ENCODE measurements around the gene MSI2. TPM values are rescaled to one million over a fixed set of nuclear protein-coding genes. Genes with fewer than 3 reads are reported as not detected.
A peak's percentile ranks its signal among the peaks of the same experiment; 100 is the strongest.

Gene MSI2
- total and polyA plus RNA-seq, 7 experiments from 2014 or later, result 3.3 to 169 (median 125) TPM

DNA sequence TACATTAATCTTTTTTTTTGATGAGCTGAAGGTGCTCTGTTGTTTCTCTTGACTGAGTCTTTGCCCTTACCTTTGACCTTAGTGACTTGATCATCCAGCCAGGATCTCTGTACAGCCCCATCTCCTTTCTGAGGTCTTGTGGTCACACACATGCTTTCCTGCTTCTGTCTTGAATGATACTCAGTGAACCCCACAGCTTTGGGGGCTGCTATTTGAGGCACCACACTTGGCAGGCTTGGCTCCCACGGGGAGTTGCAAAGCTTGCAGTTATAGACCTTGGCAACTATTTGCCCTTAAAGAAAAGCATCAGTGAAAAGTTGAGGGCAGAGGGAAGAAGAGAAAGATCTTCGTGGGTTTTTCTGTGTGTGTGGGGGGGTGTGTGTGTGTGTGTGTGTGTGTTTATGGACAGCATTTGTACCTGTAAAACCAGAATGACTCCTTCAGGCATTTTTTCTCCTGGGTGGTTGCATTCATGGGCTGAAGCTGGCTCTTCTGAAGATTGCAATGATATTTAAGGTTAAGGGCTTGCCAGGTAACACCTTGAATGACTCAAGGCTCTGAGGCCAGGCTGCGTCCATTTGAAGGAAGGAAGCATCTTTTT, 101.6 kb downstream of the MSI2 start:
- Mint-ChIP-seq H3K27ac (peak overlapping the region in 6 of 9 donors; percentile 21 to 78 (median 52)), H3K4me1 (peaks cover 38 to 70% (median 60%) of the 10 kb centered on the region in 7 donors), H3K4me3 (peak overlapping the region in 6 of 10 donors; percentile 13 to 77 (median 48)), H3K9me3 (no peaks in the 10 kb centered on the region), H3K27me3 (no peaks in the 10 kb centered on the region), H3K36me3 (peaks cover 0 to 25% (median 14%) of the 10 kb centered on the region in 5 donors)
- CTCF ChIA-PET, result interaction anchor here (1.1 kb wide), 1 partner anchor 115 kb away, joined by 3 read pairs; no protein-coding TSS in a partner anchor
- intact Hi-C loops (cut with micrococcal nuclease), result no loop called here
- no peak overlapping the region for H3K4me3 ChIP-seq (ENCODE audit: low read length)
- no peak for DNase-seq
- no peaks in the 10 kb centered on the region for H3K27me3 ChIP-seq (ENCODE audit: control insufficient read depth in 2 of 2, insufficient read depth in 2 of 2, low read length in 2 of 2)
- POLR2A ChIA-PET, result interaction anchor here (0.5 kb wide), 1 partner anchor 178 kb away, joined by 3 read pairs; no protein-coding TSS in a partner anchor
- H3K9me3 ChIP-seq (ENCODE audit: control insufficient read depth in 2 of 3, low read length in 3 of 3), result no peaks in the 10 kb centered on the region
- ATAC-seq, result no peak
- H3K36me3 ChIP-seq (ENCODE audit: control insufficient read depth in 2 of 3, insufficient read depth in 3 of 3, low read length in 3 of 3), result peaks cover 0 to 4% (median 0%) of the 10 kb centered on the region in 3 experiments
- H3K4me1 ChIP-seq (ENCODE audit: control insufficient read depth in 2 of 2, insufficient read depth in 2 of 2, low read length in 2 of 2), result peaks cover 25 to 30% of the 10 kb centered on the region in 2 donors
- H3K27ac ChIP-seq (ENCODE audit: low read depth, low read length), result no peak overlapping the region

GRCh38 chr17:57360266-57360665, 103.9 kb downstream of the MSI2 start:
- H3K27ac Mint-ChIP-seq, result no peak overlapping the region
- H3K4me1 ChIP-seq (ENCODE audit: control insufficient read depth in 2 of 2, insufficient read depth in 2 of 2, low read length in 2 of 2), result peaks cover 9 to 15% of the 10 kb centered on the region in 2 donors
- no peaks in the 10 kb centered on the region for H3K9me3 ChIP-seq (ENCODE audit: control insufficient read depth in 2 of 3, low read length in 3 of 3)
- POLR2A ChIA-PET, result no interaction called here
- peaks cover 0 to 26% (median 10%) of the 10 kb centered on the region in 5 donors for H3K36me3 Mint-ChIP-seq
- peaks cover 0 to 4% (median 0%) of the 10 kb centered on the region in 3 experiments for H3K36me3 ChIP-seq (ENCODE audit: control insufficient read depth in 2 of 3, insufficient read depth in 3 of 3, low read length in 3 of 3)
- no peaks in the 10 kb centered on the region for H3K9me3 Mint-ChIP-seq
- no peaks in the 10 kb centered on the region for H3K27me3 ChIP-seq (ENCODE audit: control insufficient read depth in 2 of 2, insufficient read depth in 2 of 2, low read length in 2 of 2)
- no peaks in the 10 kb centered on the region for H3K27me3 Mint-ChIP-seq
- ATAC-seq, result no peak
- intact Hi-C loops (cut with micrococcal nuclease), result no loop called here
- H3K4me3 ChIP-seq (ENCODE audit: low read length), result no peak overlapping the region
- H3K4me3 Mint-ChIP-seq, result no peak overlapping the region
- no peak overlapping the region for H3K27ac ChIP-seq (ENCODE audit: low read depth, low read length)
- CTCF ChIA-PET, result interaction anchor here (0.5 kb wide), 1 partner anchor 565 kb away, joined by 4 read pairs; no protein-coding TSS in a partner anchor
- no peak for DNase-seq
- H3K4me1 Mint-ChIP-seq, result peaks cover 27 to 63% (median 45%) of the 10 kb centered on the region in 7 donors

GRCh38 chr17:57362797-57363556, 106.7 kb downstream of the MSI2 start:
- ChIA-PET POLR2A (no interaction called here), CTCF (no interaction called here)
- Histone ChIP-seq H3K36me3 (ENCODE audit: control insufficient read depth in 2 of 3, insufficient read depth in 3 of 3, low read length in 3 of 3) (peaks cover 0 to 4% (median 0%) of the 10 kb centered on the region in 3 experiments), H3K9me3 (ENCODE audit: control insufficient read depth in 2 of 3, low read length in 3 of 3) (no peaks in the 10 kb centered on the region), H3K27ac (ENCODE audit: low read depth, low read length) (no peak overlapping the region), H3K27me3 (ENCODE audit: control insufficient read depth in 2 of 2, insufficient read depth in 2 of 2, low read length in 2 of 2) (no peaks in the 10 kb centered on the region), H3K4me1 (ENCODE audit: control insufficient read depth in 2 of 2, insufficient read depth in 2 of 2, low read length in 2 of 2) (no peaks in the 10 kb centered on the region), H3K4me3 (ENCODE audit: low read length) (no peak overlapping the region)
- H3K27ac Mint-ChIP-seq, result no peak overlapping the region
- intact Hi-C loops (cut with micrococcal nuclease), result no loop called here
- H3K36me3 Mint-ChIP-seq, result peaks cover 0 to 29% (median 10%) of the 10 kb centered on the region in 5 donors
- no peaks in the 10 kb centered on the region for H3K9me3 Mint-ChIP-seq
- peak overlapping the region in 1 of 10 donors; percentile 18 for H3K4me3 Mint-ChIP-seq
- no peaks in the 10 kb centered on the region for H3K27me3 Mint-ChIP-seq
- ATAC-seq, result no peak
- peaks cover 13 to 46% (median 30%) of the 10 kb centered on the region in 7 donors for H3K4me1 Mint-ChIP-seq
- no peak for DNase-seq

DNA sequence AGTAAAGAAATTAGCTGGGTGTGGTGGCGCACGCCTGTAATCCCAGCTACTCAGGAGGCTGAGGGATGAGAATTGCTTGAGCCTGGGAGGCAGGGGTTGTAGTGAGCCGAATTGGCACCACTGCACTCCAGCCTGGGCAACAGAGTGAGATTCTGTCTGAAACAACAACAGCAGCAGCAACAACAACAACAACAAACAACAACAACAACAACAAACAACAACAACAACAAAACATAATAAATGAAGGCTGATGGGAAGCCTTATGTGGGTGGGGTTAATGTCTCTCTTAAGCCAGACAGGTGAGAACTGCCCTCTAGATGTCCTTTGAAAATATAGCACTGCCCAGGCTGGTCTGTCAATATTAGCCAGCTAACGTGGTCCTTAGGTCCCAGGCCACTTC, 107.3 kb downstream of the MSI2 start:
- CTCF ChIA-PET, result no interaction called here
- Histone ChIP-seq H3K4me1 (ENCODE audit: control insufficient read depth in 2 of 2, insufficient read depth in 2 of 2, low read length in 2 of 2) (no peaks in the 10 kb centered on the region), H3K36me3 (ENCODE audit: control insufficient read depth in 2 of 3, insufficient read depth in 3 of 3, low read length in 3 of 3) (peaks cover 0 to 4% (median 0%) of the 10 kb centered on the region in 3 experiments), H3K27ac (ENCODE audit: low read depth, low read length) (no peak overlapping the region), H3K27me3 (ENCODE audit: control insufficient read depth in 2 of 2, insufficient read depth in 2 of 2, low read length in 2 of 2) (no peaks in the 10 kb centered on the region), H3K9me3 (ENCODE audit: control insufficient read depth in 2 of 3, low read length in 3 of 3) (no peaks in the 10 kb centered on the region), H3K4me3 (ENCODE audit: low read length) (no peak overlapping the region)
- Mint-ChIP-seq H3K4me3 (no peak overlapping the region), H3K9me3 (no peaks in the 10 kb centered on the region), H3K27ac (peak overlapping the region in 1 of 9 donors; percentile 58), H3K4me1 (peaks cover 12 to 44% (median 25%) of the 10 kb centered on the region in 7 donors), H3K27me3 (no peaks in the 10 kb centered on the region), H3K36me3 (peaks cover 0 to 23% (median 8%) of the 10 kb centered on the region in 5 donors)
- POLR2A ChIA-PET, result no interaction called here
- no peak for ATAC-seq
- no peak for DNase-seq
- intact Hi-C loops (cut with micrococcal nuclease), result no loop called here

- H3K4me1 Mint-ChIP-seq, result peaks cover 15 to 46% (median 27%) of the 10 kb centered on the region in 7 donors
- H3K27me3 Mint-ChIP-seq, result no peaks in the 10 kb centered on the region
- H3K27ac ChIP-seq (ENCODE audit: low read depth, low read length), result no peak overlapping the region
- CTCF ChIA-PET, result no interaction called here
- intact Hi-C loops (cut with micrococcal nuclease), result no loop called here
- H3K4me3 Mint-ChIP-seq, result no peak overlapping the region
- ATAC-seq (no peak), DNase-seq (no peak)
- H3K27ac Mint-ChIP-seq, result peak overlapping the region in 1 of 9 donors; percentile 7
- H3K36me3 Mint-ChIP-seq, result peaks cover 0 to 23% (median 8%) of the 10 kb centered on the region in 5 donors
- POLR2A ChIA-PET, result no interaction called here
- no peaks in the 10 kb centered on the region for H3K9me3 Mint-ChIP-seq
- peaks cover 0 to 4% (median 0%) of the 10 kb centered on the region in 3 experiments for H3K36me3 ChIP-seq (ENCODE audit: control insufficient read depth in 2 of 3, insufficient read depth in 3 of 3, low read length in 3 of 3)
- no peak overlapping the region for H3K4me3 ChIP-seq (ENCODE audit: low read length)
- no peaks in the 10 kb centered on the region for H3K4me1 ChIP-seq (ENCODE audit: control insufficient read depth in 2 of 2, insufficient read depth in 2 of 2, low read length in 2 of 2)
- no peaks in the 10 kb centered on the region for H3K27me3 ChIP-seq (ENCODE audit: control insufficient read depth in 2 of 2, insufficient read depth in 2 of 2, low read length in 2 of 2)
- no peaks in the 10 kb centered on the region for H3K9me3 ChIP-seq (ENCODE audit: control insufficient read depth in 2 of 3, low read length in 3 of 3)
Observed at GRCh38 chr17:57363998-57364643, 107.8 kb downstream of the MSI2 start.

DNA sequence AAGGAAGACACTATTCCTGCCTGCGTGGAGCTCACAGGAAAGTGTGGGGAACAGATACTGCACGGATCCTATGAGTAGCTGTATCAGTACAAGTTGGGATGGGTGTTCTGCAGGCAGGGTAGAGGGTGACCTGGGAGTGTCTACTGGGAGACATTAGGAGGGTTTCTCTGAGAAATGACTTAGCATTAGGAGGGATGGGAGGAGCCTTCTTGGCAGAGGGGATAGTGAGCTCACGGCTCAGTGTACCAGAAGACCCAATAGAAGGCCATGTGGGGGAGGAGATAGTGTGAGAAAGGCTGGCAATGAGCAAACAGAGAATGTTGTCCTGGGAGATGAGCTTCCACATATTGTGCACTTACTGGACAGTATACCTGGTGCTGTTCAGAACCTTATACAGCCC, 109.1 kb downstream of the MSI2 start:
- ChIA-PET CTCF (no interaction called here), POLR2A (interaction anchor here (0.6 kb wide), 1 partner anchor 10 kb away, joined by 3 read pairs; no protein-coding TSS in a partner anchor)
- Histone ChIP-seq H3K27me3 (ENCODE audit: control insufficient read depth in 2 of 2, insufficient read depth in 2 of 2, low read length in 2 of 2) (no peaks in the 10 kb centered on the region), H3K36me3 (ENCODE audit: control insufficient read depth in 2 of 3, insufficient read depth in 3 of 3, low read length in 3 of 3) (peaks cover 0 to 4% (median 0%) of the 10 kb centered on the region in 3 experiments), H3K9me3 (ENCODE audit: control insufficient read depth in 2 of 3, low read length in 3 of 3) (no peaks in the 10 kb centered on the region), H3K4me1 (ENCODE audit: control insufficient read depth in 2 of 2, insufficient read depth in 2 of 2, low read length in 2 of 2) (no peaks in the 10 kb centered on the region), H3K27ac (ENCODE audit: low read depth, low read length) (no peak overlapping the region), H3K4me3 (ENCODE audit: low read length) (no peak overlapping the region)
- intact Hi-C loops (cut with micrococcal nuclease), result no loop called here
- no peak for DNase-seq
- Mint-ChIP-seq H3K36me3 (peaks cover 0 to 23% (median 8%) of the 10 kb centered on the region in 5 donors), H3K4me3 (peak overlapping the region in 1 of 10 donors; percentile 11), H3K9me3 (no peaks in the 10 kb centered on the region), H3K27ac (peak overlapping the region in 1 of 9 donors; percentile 50), H3K27me3 (no peaks in the 10 kb centered on the region), H3K4me1 (peaks cover 13 to 45% (median 31%) of the 10 kb centered on the region in 7 donors)
- no peak for ATAC-seq

Data from naive thymus-derived CD4-positive, alpha-beta T cell (primary cell).